ENCODE results near the gene ASTN2.

Gene ASTN2

GRCh38 chr9:117414906-117415331 is at the start of gene ASTN2:
TSS of gene ASTN2 (minus strand) at chr9:117415057. CDS start at chr9:117414938, 119 bp downstream.
- no peak for DNase-seq

- DNase-seq, result no peak
These were observed 48.0 kb upstream of the ASTN2 start for GRCh38 chr9:117462861-117463260.

GRCh38 chr9:117461386-117461785 is 46.5 kb upstream of the ASTN2 start:
- DNase-seq, result no peak

- no peak for DNase-seq
These were observed 45.9 kb upstream of the ASTN2 start for GRCh38 chr9:117460743-117461142.

GRCh38 chr9:117459913-117460312 is 45.1 kb upstream of the ASTN2 start:
- no peak for DNase-seq

- DNase-seq, result no peak
These were observed 43.2 kb upstream of the ASTN2 start for GRCh38 chr9:117458066-117458465.

- DNase-seq, result no peak
These were observed 39.9 kb upstream of the ASTN2 start for GRCh38 chr9:117454711-117455110.

GRCh38 chr9:117453737-117454136 is 38.9 kb upstream of the ASTN2 start:
- no peak for DNase-seq

GRCh38 chr9:117451311-117451710 is 36.5 kb upstream of the ASTN2 start:
- DNase-seq, result no peak

- no peak for DNase-seq
These were observed 33.2 kb upstream of the ASTN2 start for GRCh38 chr9:117448066-117448465.

GRCh38 chr9:117445631-117446030 is 30.8 kb upstream of the ASTN2 start:
- no peak for DNase-seq

- no peak for DNase-seq
These were observed 29.6 kb upstream of the ASTN2 start for GRCh38 chr9:117444501-117444900.

- no peak for DNase-seq
These were observed 22.4 kb upstream of the ASTN2 start for GRCh38 chr9:117437283-117437682.

GRCh38 chr9:117435630-117436261 is 20.9 kb upstream of the ASTN2 start:
- no peak for DNase-seq

GRCh38 chr9:117434566-117434965 is 19.7 kb upstream of the ASTN2 start:
- no peak for DNase-seq

GRCh38 chr9:117430813-117431212 is 16.0 kb upstream of the ASTN2 start:
- no peak for DNase-seq

- DNase-seq, result no peak
These were observed 12.6 kb upstream of the ASTN2 start for GRCh38 chr9:117427357-117427913.

- DNase-seq, result no peak
These were observed 10.7 kb upstream of the ASTN2 start for GRCh38 chr9:117425566-117425965.

GRCh38 chr9:117424291-117424690 is 9.4 kb upstream of the ASTN2 start:
- no peak for DNase-seq

GRCh38 chr9:117418111-117418510 is 3.3 kb upstream of the ASTN2 start:
- DNase-seq, result no peak

GRCh38 chr9:117416856-117417255 is 2.0 kb upstream of the ASTN2 start:
- DNase-seq, result no peak

GRCh38 chr9:117415358-117415914 is 579 bp upstream of the ASTN2 start:
- DNase-seq, result no peak

- no peak for DNase-seq
These were observed 494 bp downstream of the ASTN2 start for GRCh38 chr9:117414220-117414905.
